Fibroblast of lung (primary cell): ENCODE results near the gene IVD. TPM values are rescaled to one million over a fixed set of nuclear protein-coding genes. Genes with fewer than 3 reads are reported as not detected.

ENCODE experiments used
- DNase-seq, 2 donors: peaks; one replicate each; pipeline versions ENCODE4 v3.0.0 to v3.0.0-alpha.2; 2010; ENCODE audit warnings: low read depth in 2 of 2
- H2AFZ ChIP-seq: 2 replicates; pipeline ENCODE4 v1.5.1; 2012; ENCODE audit warnings: low read length, control low read depth, inconsistent platforms
- H3K27ac ChIP-seq: 2 replicates; pipeline ENCODE4 v1.5.1; 2011; ENCODE audit warnings: low read length, control low read depth; ENCODE audit not compliant: insufficient read depth
- H3K27me3 ChIP-seq: 2 replicates; pipeline ENCODE4 v1.5.1; 2011; ENCODE audit warnings: mild to moderate bottlenecking, low read length; ENCODE audit not compliant: control insufficient read depth, insufficient read depth
- H3K36me3 ChIP-seq: 2 replicates; pipeline ENCODE4 v1.5.1; 2011; ENCODE audit warnings: low read length; ENCODE audit not compliant: control insufficient read depth, insufficient read depth
- H3K4me1 ChIP-seq: 2 replicates; pipeline ENCODE4 v1.5.1; 2011; ENCODE audit warnings: low read length; ENCODE audit not compliant: control insufficient read depth, insufficient read depth; ENCODE audit errors: extremely low read depth
- H3K4me2 ChIP-seq: 2 replicates; pipeline ENCODE4 v1.5.1; 2011; ENCODE audit warnings: low read length, control low read depth; ENCODE audit not compliant: insufficient read depth; ENCODE audit errors: extremely low read depth
- H3K4me3 ChIP-seq, 4 experiments: fragments of 200-600 bp in 1 of 4; sonication (generic) in 1 of 4; replicated peaks in 1 of 4; 2 replicates each; pipeline ENCODE4 v1.5.1; 2011 to 2016; ENCODE audit warnings: low read length in 4 of 4, low read depth in 3 of 4, mild to moderate bottlenecking in 3 of 4, control low read depth in 2 of 4, inconsistent platforms in 1 of 4, mixed read lengths in 1 of 4; ENCODE audit not compliant: insufficient read depth in 1 of 4; ENCODE audit errors: control extremely low read depth in 1 of 4
- H3K79me2 ChIP-seq: 2 replicates; pipeline ENCODE4 v1.5.1; 2012; ENCODE audit warnings: mild to moderate bottlenecking, low read length, inconsistent platforms; ENCODE audit not compliant: control insufficient read depth, insufficient read depth
- H3K9ac ChIP-seq: 2 replicates; pipeline ENCODE4 v1.5.1; 2011; ENCODE audit warnings: mild to moderate bottlenecking, low read length, control low read depth; ENCODE audit not compliant: insufficient read depth
- H3K9me3 ChIP-seq: 2 replicates; pipeline ENCODE4 v1.5.1; 2012; ENCODE audit warnings: low read depth, low read length; ENCODE audit not compliant: control insufficient read depth, insufficient read depth
- H4K20me1 ChIP-seq: 2 replicates; pipeline ENCODE4 v1.5.1; 2011; ENCODE audit warnings: low read length; ENCODE audit not compliant: control insufficient read depth, insufficient read depth; ENCODE audit errors: extremely low read depth
- EZH2 ChIP-seq: IDR thresholded peaks from 2 replicates; pipeline ENCODE4 v1.5.1; 2012; ENCODE audit warnings: low read length, control low read depth, mild to moderate bottlenecking; ENCODE audit errors: missing control alignments
- polyA plus RNA-seq, 2 donors: library from polyadenylated mRNA; depleted of rRNA in 1 of 2; stranded (reverse) in 1 of 2; unstranded in 1 of 2; fragments of >200 nt; gene quantifications; 2 replicates each; pipeline ENCODE4 v1.2.1, GENCODE V29; 2011 to 2012; ENCODE audit warnings: missing spikeins in 1 of 2
- total RNA-seq: library from RNA; depleted of rRNA; stranded (reverse); fragments of >200 nt; gene quantifications from 2 replicates; pipeline ENCODE4 v1.2.1, GENCODE V29; 2014
- TF ChIP-seq, protein P1 (sequence below), 2 donors: IDR thresholded peaks in 1 of 2; conservative IDR thresholded peaks in 1 of 2; 1 replicate in 1 of 2; 2 replicates in 1 of 2; pipeline ENCODE4 v1.5.1; 2011 to 2012; ENCODE audit warnings: low read length in 2 of 2, control low read depth in 1 of 2, inconsistent platforms in 1 of 2, low read depth in 1 of 2, mild to moderate bottlenecking in 1 of 2

Gene IVD
- total and polyA plus RNA-seq, 2 donors (not counting 1 experiment from before 2014, with no cell fraction given): 37.9 to 61.8 TPM

DNA sequence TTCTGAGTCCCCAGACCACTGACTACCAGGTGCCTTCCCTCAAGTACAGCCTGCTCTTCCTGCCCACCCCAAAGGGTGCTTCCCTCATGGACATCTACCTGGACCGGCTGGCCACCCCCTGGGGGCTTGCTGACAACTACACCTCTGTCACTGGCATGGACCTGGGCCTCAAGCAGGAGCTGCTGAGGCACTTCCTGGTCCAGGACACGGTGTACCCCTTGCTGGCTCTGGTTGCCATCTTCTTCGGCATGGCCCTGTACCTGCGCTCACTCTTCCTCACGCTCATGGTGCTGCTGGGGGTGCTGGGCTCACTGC is 38.3 kb upstream of the IVD start:
- Histone ChIP-seq H3K9me3 (no peaks in the 10 kb centered on the region), H3K4me3 (no peak overlapping the region), H3K36me3 (no peaks in the 10 kb centered on the region), H4K20me1 (no peaks in the 10 kb centered on the region), H3K4me1 (peaks cover 3% of the 10 kb centered on the region), H3K4me2 (no peak overlapping the region), H3K27me3 (peaks cover 5% of the 10 kb centered on the region), H2AFZ (no peak overlapping the region), H3K27ac (no peak overlapping the region), H3K79me2 (no peaks in the 10 kb centered on the region), H3K9ac (no peak overlapping the region)
- TF ChIP-seq, protein P1, sequence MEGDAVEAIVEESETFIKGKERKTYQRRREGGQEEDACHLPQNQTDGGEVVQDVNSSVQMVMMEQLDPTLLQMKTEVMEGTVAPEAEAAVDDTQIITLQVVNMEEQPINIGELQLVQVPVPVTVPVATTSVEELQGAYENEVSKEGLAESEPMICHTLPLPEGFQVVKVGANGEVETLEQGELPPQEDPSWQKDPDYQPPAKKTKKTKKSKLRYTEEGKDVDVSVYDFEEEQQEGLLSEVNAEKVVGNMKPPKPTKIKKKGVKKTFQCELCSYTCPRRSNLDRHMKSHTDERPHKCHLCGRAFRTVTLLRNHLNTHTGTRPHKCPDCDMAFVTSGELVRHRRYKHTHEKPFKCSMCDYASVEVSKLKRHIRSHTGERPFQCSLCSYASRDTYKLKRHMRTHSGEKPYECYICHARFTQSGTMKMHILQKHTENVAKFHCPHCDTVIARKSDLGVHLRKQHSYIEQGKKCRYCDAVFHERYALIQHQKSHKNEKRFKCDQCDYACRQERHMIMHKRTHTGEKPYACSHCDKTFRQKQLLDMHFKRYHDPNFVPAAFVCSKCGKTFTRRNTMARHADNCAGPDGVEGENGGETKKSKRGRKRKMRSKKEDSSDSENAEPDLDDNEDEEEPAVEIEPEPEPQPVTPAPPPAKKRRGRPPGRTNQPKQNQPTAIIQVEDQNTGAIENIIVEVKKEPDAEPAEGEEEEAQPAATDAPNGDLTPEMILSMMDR (conservative IDR thresholded peaks at IDR 0.05 in 1 of 2, IDR thresholded peaks at IDR 0.05 in 1 of 2; ENCODE audit: low read depth in 1 of 2, low read length in 2 of 2): no peak
- no peak for TF ChIP-seq EZH2
- no peak for DNase-seq

DNA sequence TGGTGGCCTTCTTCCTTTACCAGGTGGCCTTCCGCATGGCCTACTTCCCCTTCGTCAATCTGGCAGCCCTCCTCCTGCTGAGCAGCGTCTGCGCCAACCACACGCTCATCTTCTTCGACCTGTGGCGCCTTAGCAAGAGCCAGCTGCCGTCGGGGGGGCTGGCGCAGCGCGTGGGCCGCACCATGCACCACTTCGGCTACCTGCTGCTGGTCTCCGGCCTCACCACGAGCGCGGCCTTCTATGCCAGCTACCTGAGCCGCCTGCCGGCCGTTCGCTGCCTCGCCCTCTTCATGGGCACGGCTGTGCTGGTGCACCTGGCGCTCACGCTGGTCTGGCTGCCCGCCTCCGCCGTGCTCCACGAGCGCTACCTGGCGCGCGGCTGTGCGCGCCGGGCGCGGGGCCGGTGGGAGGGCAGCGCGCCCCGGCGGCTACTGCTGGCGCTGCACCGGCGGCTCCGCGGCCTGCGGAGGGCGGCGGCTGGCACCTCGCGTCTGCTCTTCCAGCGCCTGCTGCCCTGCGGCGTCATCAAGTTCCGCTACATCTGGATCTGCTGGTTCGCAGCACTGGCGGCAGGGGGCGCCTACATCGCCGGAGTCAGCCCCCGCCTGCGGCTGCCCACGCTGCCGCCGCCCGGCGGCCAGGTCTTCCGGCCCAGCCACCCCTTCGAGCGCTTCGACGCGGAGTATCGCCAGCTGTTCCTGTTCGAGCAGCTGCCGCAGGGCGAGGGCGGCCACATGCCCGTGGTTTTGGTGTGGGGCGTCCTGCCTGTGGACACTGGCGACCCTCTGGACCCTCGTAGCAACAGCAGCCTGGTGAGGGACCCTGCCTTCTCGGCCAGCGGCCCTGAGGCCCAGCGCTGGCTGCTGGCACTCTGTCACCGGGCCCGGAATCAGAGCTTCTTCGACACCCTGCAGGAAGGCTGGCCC is 37.6 kb upstream of the IVD start:
- Histone ChIP-seq H3K9ac (peak overlapping the region; percentile 20), H3K27me3 (peaks cover 3% of the 10 kb centered on the region), H3K79me2 (no peaks in the 10 kb centered on the region), H3K27ac (no peak overlapping the region), H3K4me1 (peaks cover 3% of the 10 kb centered on the region), H4K20me1 (no peaks in the 10 kb centered on the region), H3K4me2 (peak overlapping the region; percentile 58), H2AFZ (peak overlapping the region; percentile 60), H3K36me3 (no peaks in the 10 kb centered on the region), H3K9me3 (no peaks in the 10 kb centered on the region), H3K4me3 (peak overlapping the region in 1 of 4 experiments; percentile 27)
- DNase-seq: peak; percentile 83 to 88
- no peak for TF ChIP-seq EZH2
- TF ChIP-seq, protein P1 (conservative IDR thresholded peaks at IDR 0.05 in 1 of 2, IDR thresholded peaks at IDR 0.05 in 1 of 2; ENCODE audit: low read depth in 1 of 2, low read length in 2 of 2): peak; percentile 53 to 64

DNA sequence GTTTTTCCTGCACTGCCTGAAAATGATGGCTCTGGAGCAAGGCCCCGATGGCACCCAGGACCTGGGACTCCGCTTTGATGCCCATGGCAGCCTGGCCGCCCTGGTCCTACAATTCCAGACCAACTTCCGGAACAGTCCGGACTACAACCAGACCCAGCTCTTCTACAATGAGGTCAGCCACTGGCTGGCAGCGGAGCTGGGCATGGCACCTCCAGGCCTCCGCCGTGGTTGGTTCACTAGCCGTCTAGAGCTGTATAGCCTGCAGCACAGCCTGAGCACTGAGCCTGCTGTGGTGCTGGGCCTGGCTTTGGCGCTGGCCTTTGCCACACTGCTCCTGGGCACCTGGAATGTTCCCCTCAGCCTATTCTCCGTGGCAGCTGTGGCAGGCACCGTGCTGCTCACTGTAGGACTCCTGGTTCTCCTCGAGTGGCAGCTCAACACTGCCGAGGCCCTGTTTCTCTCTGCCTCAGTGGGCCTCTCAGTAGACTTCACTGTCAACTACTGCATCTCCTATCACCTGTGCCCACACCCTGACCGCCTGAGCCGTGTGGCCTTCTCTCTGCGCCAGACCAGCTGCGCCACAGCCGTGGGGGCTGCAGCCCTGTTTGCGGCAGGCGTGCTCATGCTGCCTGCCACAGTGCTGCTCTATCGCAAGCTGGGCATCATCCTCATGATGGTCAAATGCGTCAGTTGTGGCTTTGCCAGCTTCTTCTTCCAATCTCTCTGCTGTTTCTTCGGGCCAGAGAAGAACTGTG is 36.7 kb upstream of the IVD start:
- Histone ChIP-seq H3K9ac (peak overlapping the region; percentile 20), H4K20me1 (no peaks in the 10 kb centered on the region), H3K36me3 (no peaks in the 10 kb centered on the region), H3K4me2 (peak overlapping the region; percentile 58), H3K27ac (no peak overlapping the region), H3K9me3 (no peaks in the 10 kb centered on the region), H3K4me3 (no peak overlapping the region), H3K79me2 (no peaks in the 10 kb centered on the region), H2AFZ (no peak overlapping the region), H3K27me3 (peaks cover 3% of the 10 kb centered on the region), H3K4me1 (peaks cover 3% of the 10 kb centered on the region)
- DNase-seq: no peak
- TF ChIP-seq, protein P1 (conservative IDR thresholded peaks at IDR 0.05 in 1 of 2, IDR thresholded peaks at IDR 0.05 in 1 of 2; ENCODE audit: low read depth in 1 of 2, low read length in 2 of 2): no peak
- TF ChIP-seq EZH2: no peak
